ENCODE measurements around the gene RIC8B.
A peak's percentile ranks its signal among the peaks of the same experiment; 100 is the strongest.
"Not testable (repeated sequence)": the region's sequence is repeated elsewhere in the genome, so short reads cannot be mapped to it uniquely, and the experiment has no call there.

Gene RIC8B

GRCh38 chr12:106774005-106774807, at the start of gene RIC8B:
TSS of gene RIC8B (plus strand) at chr12:106774682. CDS start at chr12:106774746, 64 bp downstream.
- peak; percentile 67 for DNase-seq (ENCODE audit: low read depth)

DNA sequence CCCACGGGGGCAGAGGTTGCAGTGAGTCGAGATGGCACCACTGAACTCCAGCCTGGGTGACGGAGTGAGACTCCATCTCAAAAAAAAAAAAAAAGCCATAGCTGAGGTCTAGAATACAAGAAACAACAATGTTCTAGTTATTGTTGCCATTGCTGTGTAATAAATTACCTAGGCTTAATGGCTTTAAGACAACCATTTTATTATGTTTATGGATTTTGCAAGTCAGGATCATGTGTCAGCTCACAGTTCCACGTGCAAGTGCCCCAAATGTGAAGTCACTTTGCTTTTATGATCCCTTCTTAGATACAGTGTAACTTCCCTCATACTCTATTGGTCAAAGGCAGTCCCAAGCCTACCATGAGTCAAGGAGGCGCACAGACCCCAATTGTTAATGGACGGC, 49.5 kb upstream of the RIC8B start:
- DNase-seq (ENCODE audit: low read depth) = no peak

- DNase-seq (ENCODE audit: low read depth) = not testable (repeated sequence)
These were observed 47.8 kb upstream of the RIC8B start for GRCh38 chr12:106726603-106727202.

- no peak for DNase-seq (ENCODE audit: low read depth)
These were observed 44.9 kb upstream of the RIC8B start for GRCh38 chr12:106729611-106730010.

GRCh38 chr12:106732890-106733289, 41.6 kb upstream of the RIC8B start:
- no peak for DNase-seq (ENCODE audit: low read depth)

DNA sequence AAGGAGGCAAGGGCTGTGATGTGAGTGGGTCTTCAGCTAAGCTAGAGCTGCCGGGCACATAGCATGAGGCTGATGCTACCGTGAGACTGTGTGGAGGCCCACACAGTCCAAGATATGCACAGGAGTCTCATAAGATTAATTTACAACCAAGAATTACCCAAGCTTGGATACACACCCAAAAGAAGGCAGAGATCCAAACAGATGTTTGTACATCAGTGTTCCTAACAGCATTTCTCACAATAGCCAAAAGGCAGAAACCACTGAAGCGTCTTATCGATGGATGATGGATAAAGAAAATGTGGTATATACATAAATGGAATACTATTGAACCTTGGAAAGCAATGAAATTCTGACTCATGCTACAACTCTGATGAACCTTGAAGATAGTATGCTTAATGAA, 40.8 kb upstream of the RIC8B start:
- DNase-seq (ENCODE audit: low read depth) = no peak

- DNase-seq (ENCODE audit: low read depth) = no peak
These were observed 38.2 kb upstream of the RIC8B start for GRCh38 chr12:106736051-106736957.

GRCh38 chr12:106739318-106739717, 35.2 kb upstream of the RIC8B start:
- DNase-seq (ENCODE audit: low read depth) = no peak

DNA sequence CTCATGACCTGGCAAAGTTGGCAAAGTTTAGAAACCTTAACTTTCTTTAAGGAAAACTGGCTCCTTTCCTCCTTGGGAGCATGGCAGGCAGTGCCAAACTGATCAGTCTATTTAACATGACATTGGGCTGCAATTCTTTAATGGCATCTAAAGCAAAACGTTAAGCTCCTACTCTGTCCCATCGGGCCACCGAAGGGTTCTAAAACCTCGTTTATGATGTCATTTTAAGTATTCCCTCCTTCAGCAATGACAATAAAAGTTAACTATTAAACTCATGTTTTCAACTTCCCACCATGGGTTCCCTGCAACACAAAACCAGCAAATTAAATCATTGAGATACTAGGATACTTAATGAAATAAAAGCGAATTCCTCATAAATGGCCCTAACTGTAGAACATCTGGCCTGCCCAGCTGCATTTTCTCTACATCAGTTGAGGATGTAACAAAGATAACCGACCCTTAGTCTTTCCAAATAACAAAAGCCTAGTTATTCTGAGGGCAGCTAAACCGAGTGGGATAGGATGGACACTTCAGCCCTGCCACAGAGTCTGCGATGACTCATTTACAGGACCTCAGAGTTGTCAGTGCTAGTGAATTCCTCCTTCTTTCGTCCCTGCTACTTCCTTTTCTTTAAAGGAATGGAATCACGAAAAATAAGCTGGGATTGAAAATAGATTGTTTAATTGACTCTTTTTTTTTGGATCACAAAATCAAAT, 34.5 kb upstream of the RIC8B start:
- DNase-seq (ENCODE audit: low read depth) = no peak

GRCh38 chr12:106740818-106741217, 33.7 kb upstream of the RIC8B start:
- no peak for DNase-seq (ENCODE audit: low read depth)

DNA sequence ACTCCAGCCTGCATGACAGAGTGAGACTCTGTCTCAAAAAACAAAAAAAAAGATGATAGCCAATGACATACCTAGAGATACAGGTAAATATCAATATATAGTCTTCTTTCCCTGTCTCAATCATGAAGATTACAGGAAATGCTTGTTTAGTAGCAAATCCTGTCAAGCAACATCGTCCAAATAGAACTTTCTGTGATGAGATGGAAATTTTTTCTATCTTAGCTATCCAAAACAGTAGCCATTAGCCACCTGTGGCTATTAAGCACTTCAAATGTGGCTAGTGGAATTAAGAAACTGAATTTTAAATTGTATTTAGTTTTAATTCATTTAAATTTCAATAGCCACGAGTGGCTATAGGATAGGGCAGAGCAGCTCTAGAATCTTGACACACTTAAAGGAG, 33.2 kb upstream of the RIC8B start:
- DNase-seq (ENCODE audit: low read depth) = no peak

GRCh38 chr12:106743270-106743988, 31.1 kb upstream of the RIC8B start:
- DNase-seq (ENCODE audit: low read depth) = no peak

DNA sequence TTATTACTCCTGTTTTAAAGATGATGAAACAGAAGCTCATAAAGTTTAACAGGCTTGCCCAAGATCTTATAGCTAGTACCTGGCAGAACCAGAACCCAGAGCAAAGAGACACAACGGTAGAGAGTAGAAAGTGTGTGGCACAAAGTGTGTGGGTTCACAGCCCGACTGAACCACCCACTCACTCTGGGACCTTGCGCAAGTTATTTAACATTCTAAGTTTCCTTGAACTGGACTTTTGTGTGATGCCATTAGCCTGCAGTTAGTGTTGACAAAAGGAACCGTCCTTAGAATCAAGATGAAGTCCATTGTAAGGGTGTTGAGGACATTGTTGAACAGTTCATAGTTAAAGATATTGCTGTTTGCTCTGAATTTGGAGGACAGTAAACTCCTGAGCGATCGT, 29.9 kb upstream of the RIC8B start:
- DNase-seq (ENCODE audit: low read depth) = no peak

DNA sequence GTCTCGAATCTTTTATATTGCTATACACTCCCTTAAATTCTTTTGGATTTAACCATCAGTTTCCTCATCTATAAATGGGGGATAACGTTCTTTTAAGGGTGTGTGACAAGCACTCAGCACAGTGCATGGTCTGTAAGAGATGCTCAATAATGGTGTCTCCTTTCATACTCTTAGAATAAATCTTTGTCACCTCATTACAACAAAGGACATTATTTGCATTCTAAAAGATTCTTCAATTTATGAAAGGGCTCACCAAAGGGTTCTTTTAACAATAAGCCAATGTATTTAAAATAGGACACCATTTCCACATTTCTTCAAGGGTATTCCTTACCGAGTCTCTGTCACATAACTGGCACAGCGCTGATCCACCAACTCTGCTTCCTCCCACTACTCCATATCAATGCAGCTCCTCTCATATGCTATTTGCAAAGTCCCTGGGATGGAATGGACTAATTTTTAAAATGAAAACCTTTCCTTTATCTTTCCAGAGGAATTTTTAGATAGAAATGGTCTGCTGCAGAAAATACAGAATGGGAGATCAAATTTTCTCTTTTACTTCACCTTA, 29.2 kb upstream of the RIC8B start:
- DNase-seq (ENCODE audit: low read depth) = no peak

DNA sequence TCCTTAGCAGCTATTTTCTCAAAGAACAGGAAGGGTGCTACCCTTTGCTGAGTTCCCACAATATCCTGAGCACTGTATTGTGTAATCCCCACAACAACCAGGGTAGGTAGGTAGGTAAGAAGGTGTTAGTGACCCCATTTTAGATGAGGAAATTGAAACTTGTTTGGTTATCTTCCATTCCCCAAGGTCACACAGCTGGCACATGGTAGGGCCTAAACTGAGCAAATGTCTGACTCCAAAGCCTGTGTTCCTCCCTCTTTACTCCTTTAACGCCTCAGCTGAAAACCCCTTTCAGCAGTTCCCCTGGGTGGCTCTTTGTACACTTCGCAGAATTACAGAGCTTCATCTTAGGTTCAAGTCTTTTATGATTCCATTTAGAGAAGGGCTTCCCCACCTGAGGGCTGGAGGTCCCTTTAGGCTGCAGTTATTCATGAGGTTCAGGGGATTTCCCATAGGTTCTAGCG, 26.5 kb upstream of the RIC8B start:
- DNase-seq (ENCODE audit: low read depth) = no peak

GRCh38 chr12:106750524-106750923, 24.0 kb upstream of the RIC8B start:
- no peak for DNase-seq (ENCODE audit: low read depth)

GRCh38 chr12:106753526-106753925, 21.0 kb upstream of the RIC8B start:
- peak; percentile 33 for DNase-seq (ENCODE audit: low read depth)

DNA sequence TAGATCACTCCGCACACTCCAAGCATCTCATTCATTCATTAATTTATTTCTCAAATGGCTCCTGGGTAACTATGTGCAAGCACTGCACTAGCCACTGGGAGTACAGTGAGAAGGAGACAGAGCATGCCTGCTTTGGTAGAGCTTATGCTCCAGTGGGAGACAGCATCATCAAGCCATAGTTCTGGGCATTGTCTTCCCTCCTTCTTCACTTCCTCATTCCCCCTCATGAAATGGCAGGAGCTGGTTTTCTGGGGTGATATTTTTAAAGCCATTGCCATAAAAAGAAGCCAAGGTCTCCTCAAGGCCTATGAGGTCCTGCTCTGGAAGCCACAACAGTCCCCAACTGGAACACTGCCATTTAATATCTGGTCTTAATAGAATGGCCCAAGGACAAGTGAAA, 20.2 kb upstream of the RIC8B start:
- no peak for DNase-seq (ENCODE audit: low read depth)

DNA sequence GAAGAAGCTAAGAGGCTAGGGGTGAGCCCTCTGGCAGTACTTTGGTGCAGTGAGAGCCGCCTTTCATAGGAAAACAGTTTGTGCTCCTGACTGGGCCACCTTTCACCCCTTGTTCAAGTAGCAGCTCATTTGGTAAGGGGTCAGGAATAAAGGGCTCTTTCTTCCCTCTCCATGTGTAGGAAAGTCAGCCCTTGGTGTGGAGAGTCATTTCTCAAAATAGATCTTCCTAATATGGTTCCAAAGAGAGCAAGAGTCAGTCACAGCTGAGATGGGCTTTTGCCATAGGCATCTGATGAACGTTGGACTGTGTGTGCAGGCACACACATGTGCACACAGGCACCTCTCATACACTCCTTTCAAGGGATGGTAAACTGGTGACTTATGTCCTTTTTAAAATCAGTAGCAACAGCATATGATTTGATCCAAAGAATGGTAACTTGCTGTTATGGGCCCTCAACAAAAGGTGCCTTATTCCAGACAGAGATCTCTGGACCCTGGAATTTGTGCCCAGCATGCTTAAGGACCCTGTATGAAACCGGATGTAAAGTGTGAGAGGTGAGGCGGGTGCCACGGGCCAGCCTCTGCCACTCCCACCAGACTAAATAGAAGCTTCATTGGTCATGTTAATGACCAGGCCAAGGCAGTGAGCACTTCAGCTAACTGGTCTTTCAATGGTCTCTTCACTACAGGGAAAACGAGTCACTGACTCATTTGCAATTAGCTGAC, 16.7 kb upstream of the RIC8B start:
- DNase-seq (ENCODE audit: low read depth) = no peak
